Measurements from ENCODE around the gene FBLN1. TPM values are rescaled to one million over a fixed set of nuclear protein-coding genes. Genes with fewer than 3 reads are reported as not detected.

Gene FBLN1
- total and polyA plus RNA-seq, 2 donors (not counting 3 experiments of a cell fraction or from before 2014, with no cell fraction given) = 1.2 to 4.0 TPM

DNA sequence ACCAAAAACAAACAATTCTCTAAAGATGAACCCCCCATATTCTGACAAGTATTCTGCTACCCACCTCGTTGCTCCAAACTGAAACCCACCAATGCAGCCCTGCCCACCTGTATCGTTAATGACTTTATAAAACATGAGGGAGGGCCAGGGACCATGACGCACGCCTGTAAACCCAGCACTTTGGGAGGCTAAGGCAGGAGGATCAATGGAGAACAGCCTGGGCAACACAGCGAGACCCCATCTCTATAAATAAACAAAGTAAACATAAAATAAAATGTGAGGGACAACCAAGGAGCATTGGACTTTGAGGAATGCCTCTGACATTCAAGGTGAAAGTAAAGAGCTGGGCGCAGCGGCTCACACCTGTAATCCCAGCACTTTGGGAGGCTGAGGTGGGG is 129.2 kb downstream of the FBLN1 start:
- intact Hi-C loops (cut with micrococcal nuclease) (no loop called here), dilution Hi-C loops (cut with MboI; ENCODE audit: extremely low pct_ligation_motif_present, low sequenced_read_pairs) (no loop called here)
- H3K4me3 ChIP-seq (replicated peaks in 1 of 3; ENCODE audit: insufficient read depth in 1 of 3, low read depth in 1 of 3, low read length in 3 of 3) = no peak overlapping the region
- no peak overlapping the region for H3K27ac ChIP-seq (ENCODE audit: insufficient read depth, low read depth, low read length)
- BruUV-seq (replicated peaks) = no TSS peak
- H3K4me1 ChIP-seq (ENCODE audit: control insufficient read depth, extremely low read depth, insufficient read depth, low read length) = no peaks in the 10 kb centered on the region
- H3K36me3 ChIP-seq (ENCODE audit: control insufficient read depth in 2 of 2, extremely low read depth in 1 of 2, insufficient read depth in 2 of 2, low read length in 2 of 2) = no peaks in the 10 kb centered on the region
- ChIA-PET POLR2A (no interaction called here), CTCF (no interaction called here)
- H3K27me3 ChIP-seq (ENCODE audit: control insufficient read depth in 2 of 2, insufficient read depth in 2 of 2, low read length in 2 of 2) = peaks cover 33 to 40% of the 10 kb centered on the region in 2 experiments
- no peaks in the 10 kb centered on the region for H3K79me2 ChIP-seq (ENCODE audit: control insufficient read depth, insufficient read depth, low read length)
- TF ChIP-seq, protein P1, sequence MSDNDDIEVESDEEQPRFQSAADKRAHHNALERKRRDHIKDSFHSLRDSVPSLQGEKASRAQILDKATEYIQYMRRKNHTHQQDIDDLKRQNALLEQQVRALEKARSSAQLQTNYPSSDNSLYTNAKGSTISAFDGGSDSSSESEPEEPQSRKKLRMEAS (IDR thresholded peaks at IDR 0.05; ENCODE audit: insufficient read depth, insufficient read length) = no peak
- TF ChIP-seq JUN (IDR thresholded peaks at IDR 0.05; ENCODE audit: borderline replicate concordance, insufficient read depth, insufficient read length, low read depth) (no peak), POLR2AphosphoS5 (IDR thresholded peaks at IDR 0.05; ENCODE audit: insufficient read depth, low read depth, low read length) (no peak), FOS (IDR thresholded peaks at IDR 0.05; ENCODE audit: borderline replicate concordance, insufficient read depth, low read length) (no peak), GATA2 (IDR thresholded peaks at IDR 0.05; ENCODE audit: insufficient read depth, insufficient read length, low read depth, low read length) (no peak), EZH2 (IDR thresholded peaks at IDR 0.05; ENCODE audit: borderline replicate concordance, low read depth, low read length, severe bottlenecking) (no peak), POLR2A (IDR thresholded peaks at IDR 0.05; ENCODE audit: low read depth, low read length) (no peak)
- TF ChIP-seq, protein P2, sequence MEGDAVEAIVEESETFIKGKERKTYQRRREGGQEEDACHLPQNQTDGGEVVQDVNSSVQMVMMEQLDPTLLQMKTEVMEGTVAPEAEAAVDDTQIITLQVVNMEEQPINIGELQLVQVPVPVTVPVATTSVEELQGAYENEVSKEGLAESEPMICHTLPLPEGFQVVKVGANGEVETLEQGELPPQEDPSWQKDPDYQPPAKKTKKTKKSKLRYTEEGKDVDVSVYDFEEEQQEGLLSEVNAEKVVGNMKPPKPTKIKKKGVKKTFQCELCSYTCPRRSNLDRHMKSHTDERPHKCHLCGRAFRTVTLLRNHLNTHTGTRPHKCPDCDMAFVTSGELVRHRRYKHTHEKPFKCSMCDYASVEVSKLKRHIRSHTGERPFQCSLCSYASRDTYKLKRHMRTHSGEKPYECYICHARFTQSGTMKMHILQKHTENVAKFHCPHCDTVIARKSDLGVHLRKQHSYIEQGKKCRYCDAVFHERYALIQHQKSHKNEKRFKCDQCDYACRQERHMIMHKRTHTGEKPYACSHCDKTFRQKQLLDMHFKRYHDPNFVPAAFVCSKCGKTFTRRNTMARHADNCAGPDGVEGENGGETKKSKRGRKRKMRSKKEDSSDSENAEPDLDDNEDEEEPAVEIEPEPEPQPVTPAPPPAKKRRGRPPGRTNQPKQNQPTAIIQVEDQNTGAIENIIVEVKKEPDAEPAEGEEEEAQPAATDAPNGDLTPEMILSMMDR (IDR thresholded peaks at IDR 0.05; ENCODE audit: extremely low read depth in 1 of 2, insufficient read depth in 1 of 2, low read depth in 1 of 2, low read length in 2 of 2) = no peak
- no peaks in the 10 kb centered on the region for H3K9me3 ChIP-seq (replicated peaks; ENCODE audit: control insufficient read depth, insufficient read depth, low read length)
- H3K9me1 ChIP-seq (replicated peaks; ENCODE audit: control insufficient read depth, extremely low read depth, insufficient read depth, low read length) = no peaks in the 10 kb centered on the region
- no peak overlapping the region for H2AFZ ChIP-seq (ENCODE audit: low read depth, low read length)
- H3K9ac ChIP-seq (replicated peaks; ENCODE audit: extremely low read depth, insufficient read depth, low read length) = no peak overlapping the region
- FAIRE-seq (no peak), DNase-seq (ENCODE audit: low read depth, low spot score) (no peak)
- H3K4me2 ChIP-seq (ENCODE audit: insufficient read depth, low read length) = no peak overlapping the region
- no peaks in the 10 kb centered on the region for H4K20me1 ChIP-seq (replicated peaks; ENCODE audit: control insufficient read depth, extremely low read depth, insufficient read depth, low read length)

Measured in endothelial cell of umbilical vein (primary cell).